ENCODE results near the gene ADGRG7. TPM values are rescaled to one million over a fixed set of nuclear protein-coding genes. Genes with fewer than 3 reads are reported as not detected.

The ADGRG7 gene
- total and polyA plus RNA-seq, 2 of the 13 experiments (the other 11 are each of a cell fraction or from before 2014, with no cell fraction given), result not detected

GRCh38 chr3:100634493-100635272, 25.3 kb downstream of the ADGRG7 start (continued):
- TF ChIP-seq ZNF646 (CRISPR knock-in tag; IDR thresholded peaks at IDR 0.05) (peak; percentile 89), NCOA2 (CRISPR knock-in tag; IDR thresholded peaks at IDR 0.05) (no peak), TERF1 (CRISPR knock-in tag; IDR thresholded peaks at IDR 0.05) (no peak), MED1 (CRISPR knock-in tag; IDR thresholded peaks at IDR 0.05) (no peak), HMGXB4 (CRISPR knock-in tag; IDR thresholded peaks at IDR 0.05; ENCODE audit: borderline replicate concordance in 1 of 2, low read depth in 1 of 2) (peak in 1 of 2 experiments; percentile 39; a peak in 1 of 4 replicates), SMC3 (IDR thresholded peaks at IDR 0.05; ENCODE audit: low read length) (peak; percentile 21; the same call in 1 of the 2 replicates), ATF4 (CRISPR knock-in tag; IDR thresholded peaks at IDR 0.05) (no peak), MIER3 (CRISPR knock-in tag; IDR thresholded peaks at IDR 0.05; ENCODE audit: borderline replicate concordance) (no peak), RAD51 (IDR thresholded peaks at IDR 0.05; ENCODE audit: borderline replicate concordance) (no peak), ZNF224 (CRISPR knock-in tag; IDR thresholded peaks at IDR 0.05) (no peak), KDM1A (CRISPR knock-in tag; IDR thresholded peaks at IDR 0.05) (no peak), ESRRA (CRISPR knock-in tag; IDR thresholded peaks at IDR 0.05; ENCODE audit: low read depth) (no peak), ZFP36L2 (CRISPR knock-in tag; IDR thresholded peaks at IDR 0.05) (no peak), ZBTB38 (CRISPR knock-in tag; IDR thresholded peaks at IDR 0.05) (no peak), ZBTB2 (CRISPR knock-in tag; IDR thresholded peaks at IDR 0.05; ENCODE audit: low read depth) (no peak), RAD21 (CRISPR knock-in tag; IDR thresholded peaks at IDR 0.05) (peak; percentile 32; the same call in 1 of the 2 replicates)
